Activated T-cell treated with anti-CD3 and anti-CD28 coated beads, Interleukin-2, amount 50 U/mL, for 1 hour (primary cell): Measurements from ENCODE around the gene EPB41L4A.
"Not testable (repeated sequence)": the region's sequence is repeated elsewhere in the genome, so short reads cannot be mapped to it uniquely, and the experiment has no call there.

Experiments
- DNase-seq: peaks from one replicate; pipeline ENCODE4 v3.0.0-alpha.2; 2020

Gene EPB41L4A

GRCh38 chr5:112396430-112396829 is 22.6 kb downstream of the EPB41L4A start:
- no peak for DNase-seq

DNA sequence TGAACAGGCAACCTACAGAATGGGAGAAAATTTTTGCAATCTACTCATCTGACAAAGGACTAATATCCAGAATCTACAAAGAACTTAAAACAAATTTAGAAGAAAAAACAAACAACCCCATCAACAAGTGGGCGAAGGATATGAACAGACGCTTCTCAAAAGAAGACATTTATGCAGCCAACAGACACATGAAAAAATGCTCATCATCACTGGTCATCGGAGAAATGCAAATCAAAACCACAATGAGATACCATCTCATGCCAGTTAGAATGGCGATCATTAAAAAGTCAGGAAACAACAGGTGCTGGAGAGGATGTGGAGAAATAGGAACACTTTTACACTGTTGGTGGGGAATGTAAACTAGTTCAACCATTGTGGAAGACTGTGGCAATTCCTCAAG is 23.8 kb downstream of the EPB41L4A start:
- not testable (repeated sequence) for DNase-seq

- DNase-seq, result no peak
These were observed 28.8 kb downstream of the EPB41L4A start for GRCh38 chr5:112390327-112390726.

- no peak for DNase-seq
These were observed 30.3 kb downstream of the EPB41L4A start for GRCh38 chr5:112388739-112389138.

DNA sequence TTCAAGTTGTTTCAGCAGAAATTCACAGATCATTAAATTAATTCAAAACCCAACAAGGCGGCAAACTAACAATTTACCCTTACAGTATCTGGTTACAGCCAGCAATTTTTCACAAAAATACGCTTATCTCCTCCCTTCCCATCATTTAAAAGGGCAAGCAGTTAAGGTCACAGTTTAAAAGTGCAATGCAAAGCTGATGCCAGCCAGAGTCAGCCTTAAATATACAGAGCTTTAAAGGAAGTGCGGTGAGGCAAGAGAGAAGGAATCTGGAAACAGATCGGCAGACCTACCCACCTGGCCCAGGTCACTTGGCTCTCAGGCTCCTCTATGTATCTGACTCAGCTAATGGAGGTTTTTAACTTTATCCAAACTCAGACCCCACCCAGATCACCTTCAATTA is 31.0 kb downstream of the EPB41L4A start:
- DNase-seq, result no peak

DNA sequence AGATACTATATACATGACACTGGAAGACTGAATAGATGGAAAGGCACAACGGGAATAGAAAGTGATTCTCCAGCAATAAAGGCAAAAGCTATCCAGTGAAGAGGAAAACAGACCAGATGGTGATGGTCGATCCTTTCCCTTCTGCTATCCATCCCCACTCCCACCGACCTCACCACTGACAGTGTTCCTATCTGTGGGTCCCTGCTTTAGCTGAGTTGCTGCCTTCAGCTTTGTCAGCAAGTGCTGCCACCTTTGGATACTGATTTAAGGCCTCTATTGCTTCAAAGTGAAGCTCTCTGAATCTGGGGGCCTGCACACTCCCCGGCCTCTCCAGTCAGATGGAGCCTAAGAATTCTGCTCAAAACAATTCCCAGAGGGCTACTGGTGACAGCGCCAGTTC is 32.3 kb downstream of the EPB41L4A start:
- DNase-seq, result no peak

- DNase-seq, result no peak
These were observed 33.1 kb downstream of the EPB41L4A start for GRCh38 chr5:112385969-112386368.

DNA sequence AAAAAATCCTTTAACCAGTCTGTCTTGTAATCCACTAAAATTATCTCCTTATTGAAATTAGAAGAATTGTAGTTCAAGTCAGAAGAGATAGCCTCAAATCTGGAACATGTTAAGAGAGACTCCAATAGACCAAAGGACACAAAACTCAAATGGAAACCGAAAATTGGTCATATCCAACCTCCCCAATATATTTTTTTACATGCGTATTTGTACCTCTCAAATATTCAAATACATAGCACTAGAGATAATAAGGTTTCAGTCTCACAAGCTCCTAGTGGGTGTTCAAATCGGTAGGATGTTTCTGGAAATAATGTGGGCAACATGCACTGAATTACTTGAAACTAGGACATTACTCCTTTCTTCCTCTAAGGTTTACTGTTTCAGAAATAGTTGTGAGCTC is 33.5 kb downstream of the EPB41L4A start:
- DNase-seq, result no peak

GRCh38 chr5:112384523-112384922 is 34.6 kb downstream of the EPB41L4A start:
- DNase-seq, result no peak

DNA sequence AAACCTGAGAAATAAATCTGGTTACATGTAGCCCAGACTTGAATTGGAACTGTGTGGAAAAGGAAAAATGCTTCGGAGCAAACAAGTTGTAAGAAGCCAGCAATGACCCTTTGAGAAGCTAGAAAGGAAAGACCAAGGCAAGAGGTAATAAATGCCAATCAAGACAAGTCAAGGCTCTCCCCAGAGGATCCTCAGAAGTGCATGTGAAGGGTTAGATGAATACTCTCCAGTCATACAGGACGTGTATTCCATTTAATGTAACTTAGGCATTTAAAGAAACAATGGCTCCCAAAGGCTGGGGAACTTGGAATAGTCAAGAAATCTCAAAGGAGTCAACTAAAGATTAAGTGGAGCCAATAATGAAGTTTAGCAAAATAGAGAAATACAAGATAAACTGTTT is 36.2 kb downstream of the EPB41L4A start:
- DNase-seq, result no peak

DNA sequence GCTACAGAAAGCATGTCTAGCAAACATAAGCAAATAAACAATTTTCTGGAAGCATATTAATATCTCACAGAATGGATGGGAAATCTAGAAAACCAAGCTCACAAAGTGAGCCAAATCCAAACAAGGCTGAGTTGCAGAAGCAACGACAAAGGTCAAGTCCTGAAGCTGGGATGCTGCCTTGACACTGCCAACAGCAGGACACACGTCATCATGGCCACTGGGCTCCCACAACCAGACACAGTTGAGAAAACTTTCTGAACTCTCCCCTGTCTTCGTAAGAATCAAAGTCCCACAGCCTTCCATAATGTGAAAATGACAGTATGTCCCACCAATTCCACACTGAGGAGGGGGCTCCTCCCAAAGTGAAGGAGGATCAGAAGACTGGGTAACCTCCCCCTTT is 37.6 kb downstream of the EPB41L4A start:
- no peak for DNase-seq

GRCh38 chr5:112379542-112380325 is 39.3 kb downstream of the EPB41L4A start:
- DNase-seq, result no peak

DNA sequence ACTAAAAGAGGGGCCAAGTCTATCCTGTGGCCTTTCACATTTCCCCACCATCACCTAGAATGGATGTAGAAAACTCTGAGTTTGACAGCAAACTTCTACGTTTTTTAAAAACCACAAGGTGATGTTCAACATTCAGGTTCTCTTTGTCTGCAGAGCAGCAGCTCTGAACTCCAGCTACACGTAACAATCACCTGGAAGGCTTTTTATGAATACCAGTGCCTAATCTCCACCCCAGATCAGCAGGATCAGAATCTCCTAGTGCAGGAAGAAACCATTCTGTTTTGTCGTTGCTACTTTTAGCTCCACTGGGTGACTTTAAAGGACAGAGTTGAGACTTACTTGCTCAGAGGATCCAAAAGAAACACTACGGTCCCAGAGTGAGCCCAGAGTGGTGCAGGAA is 44.3 kb downstream of the EPB41L4A start:
- DNase-seq, result no peak

GRCh38 chr5:112374356-112374755 is 44.7 kb downstream of the EPB41L4A start:
- DNase-seq, result no peak

DNA sequence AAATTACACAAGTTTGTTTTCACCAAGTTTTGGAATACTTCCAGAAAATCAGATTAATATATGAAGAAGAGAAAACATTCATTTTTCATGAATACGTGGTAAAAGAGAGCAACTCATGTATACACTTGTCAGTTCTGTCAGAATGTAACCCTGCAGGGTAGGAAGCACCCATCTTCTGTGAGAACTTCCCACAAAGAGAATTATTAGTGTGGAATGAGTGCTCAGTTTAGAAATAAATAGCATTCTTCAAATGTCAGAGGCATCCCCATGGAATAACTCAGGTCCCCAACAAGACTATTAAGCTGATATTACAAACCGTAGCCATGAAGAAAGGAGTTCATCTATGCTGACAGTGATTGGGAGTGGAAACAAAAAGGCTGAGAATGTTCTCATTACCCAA is 45.2 kb downstream of the EPB41L4A start:
- DNase-seq, result no peak

GRCh38 chr5:112372543-112372942 is 46.5 kb downstream of the EPB41L4A start:
- DNase-seq, result no peak

DNA sequence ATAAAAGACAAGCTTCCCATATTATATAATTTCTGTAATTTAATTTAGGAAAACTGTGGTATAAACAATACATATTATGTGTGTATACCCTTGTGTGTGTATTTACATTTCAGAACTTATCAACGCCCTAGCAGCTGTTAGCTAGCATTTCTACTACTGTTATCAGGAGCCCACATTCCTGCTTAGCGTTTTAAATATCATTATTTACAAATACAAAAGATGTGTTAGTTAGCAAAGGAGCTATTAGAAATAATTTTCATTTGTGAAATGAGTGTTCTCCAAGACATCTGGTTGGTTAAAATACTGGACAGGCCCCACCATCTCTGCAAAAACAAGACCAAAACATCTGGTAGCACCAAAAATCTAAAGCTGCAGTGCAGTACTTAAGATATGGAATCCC is 48.0 kb downstream of the EPB41L4A start:
- no peak for DNase-seq

DNA sequence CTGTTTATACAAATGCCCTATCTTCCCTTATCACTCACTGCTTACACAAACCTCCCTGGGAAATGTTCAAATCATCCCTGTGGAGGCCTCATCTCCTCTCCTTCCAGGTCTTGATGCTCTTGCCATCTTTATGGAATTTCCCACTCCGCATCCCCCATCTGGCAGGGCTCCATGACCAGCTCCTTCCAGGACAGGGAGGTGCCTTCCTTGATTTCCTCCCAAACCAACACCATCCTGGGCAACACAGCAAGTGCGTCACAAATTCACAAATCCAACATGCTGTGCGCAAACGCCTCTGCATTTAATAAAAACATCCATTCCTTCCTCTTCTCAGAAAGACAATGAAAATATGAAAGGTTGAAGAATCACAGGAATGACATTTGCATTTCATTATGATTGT is 51.7 kb downstream of the EPB41L4A start:
- DNase-seq, result no peak

DNA sequence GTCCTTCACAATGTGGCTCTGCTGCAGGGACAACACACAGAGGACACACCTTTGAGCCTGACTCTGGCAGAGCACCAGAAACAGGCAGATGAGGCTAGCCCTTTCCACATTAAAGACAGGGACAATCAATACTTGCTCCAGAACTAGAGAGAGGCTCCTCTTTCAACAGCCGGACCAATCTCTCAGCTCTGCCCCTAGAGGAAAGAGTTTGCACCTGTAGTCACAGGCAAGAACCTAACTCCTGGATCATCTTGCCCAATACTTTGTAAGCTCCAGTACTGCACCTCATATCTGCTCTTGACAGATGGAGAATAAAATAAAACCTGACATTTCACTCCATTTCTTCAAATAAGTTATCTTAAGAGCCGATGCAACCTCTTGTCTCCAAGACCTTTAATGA is 52.1 kb downstream of the EPB41L4A start:
- no peak for DNase-seq

GRCh38 chr5:112360740-112361139 is 58.3 kb downstream of the EPB41L4A start:
- not testable (repeated sequence) for DNase-seq

DNA sequence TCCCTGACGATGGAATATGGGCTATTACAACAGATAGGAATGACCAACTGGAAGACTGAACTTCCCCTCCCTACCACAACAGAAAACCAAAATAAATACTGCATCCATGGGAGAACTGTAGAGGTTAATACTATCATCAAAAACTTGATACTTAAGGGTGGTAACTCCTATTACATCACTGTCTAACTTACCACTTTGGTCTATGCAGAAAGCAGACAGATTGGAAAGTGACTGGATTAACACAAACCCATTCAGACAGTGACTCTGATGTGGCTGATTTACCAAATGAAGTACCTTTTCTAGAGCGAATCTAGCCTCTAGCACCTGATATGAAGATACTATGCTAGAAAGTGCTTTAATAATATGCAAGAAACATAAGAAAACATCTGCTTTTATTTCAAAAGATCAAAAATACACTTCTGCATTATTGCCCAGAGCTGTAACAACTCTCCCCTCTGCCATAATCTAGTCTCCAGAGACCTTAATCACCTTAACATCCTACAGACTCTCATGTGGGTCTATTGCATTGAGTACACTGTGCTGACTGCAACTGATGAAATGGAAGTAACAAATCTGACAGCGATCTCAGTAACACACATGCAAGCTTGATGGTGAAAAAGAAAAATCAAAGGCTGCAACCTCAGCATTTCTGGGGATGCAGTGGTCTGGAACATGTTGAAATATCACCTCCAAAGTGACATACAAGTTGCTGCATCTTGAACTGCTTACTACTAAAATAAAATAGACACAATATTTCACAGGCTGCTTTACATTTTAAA is 62.7 kb downstream of the EPB41L4A start:
- no peak for DNase-seq

DNA sequence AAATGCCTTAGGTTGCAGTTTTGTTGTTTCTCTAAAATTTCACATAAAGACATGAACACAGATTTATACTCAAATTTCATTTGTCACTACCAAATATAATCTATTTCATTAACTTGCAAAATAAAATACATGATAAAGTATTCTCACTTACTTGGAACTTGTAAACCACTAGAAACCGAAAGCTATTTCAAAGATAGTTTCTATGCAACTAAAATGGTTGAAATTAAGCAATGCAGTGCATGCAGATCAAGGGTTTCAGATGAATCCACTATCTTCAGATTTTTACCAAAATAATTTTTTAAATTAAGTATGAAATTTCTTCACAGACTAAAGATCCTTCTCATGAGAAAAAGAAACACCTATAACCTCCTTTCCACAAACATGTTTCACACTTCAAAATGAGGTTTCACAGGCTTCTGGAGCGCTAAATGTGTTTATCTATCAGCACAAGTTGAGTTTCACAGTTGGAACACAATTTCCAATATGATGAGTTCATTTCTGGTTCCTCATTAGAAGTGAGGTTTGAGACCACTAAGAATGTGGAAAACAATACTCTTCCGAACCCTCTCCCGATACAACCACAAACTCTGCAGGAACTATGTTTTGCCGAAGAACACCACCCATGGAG is 63.9 kb downstream of the EPB41L4A start:
- DNase-seq, result no peak

DNA sequence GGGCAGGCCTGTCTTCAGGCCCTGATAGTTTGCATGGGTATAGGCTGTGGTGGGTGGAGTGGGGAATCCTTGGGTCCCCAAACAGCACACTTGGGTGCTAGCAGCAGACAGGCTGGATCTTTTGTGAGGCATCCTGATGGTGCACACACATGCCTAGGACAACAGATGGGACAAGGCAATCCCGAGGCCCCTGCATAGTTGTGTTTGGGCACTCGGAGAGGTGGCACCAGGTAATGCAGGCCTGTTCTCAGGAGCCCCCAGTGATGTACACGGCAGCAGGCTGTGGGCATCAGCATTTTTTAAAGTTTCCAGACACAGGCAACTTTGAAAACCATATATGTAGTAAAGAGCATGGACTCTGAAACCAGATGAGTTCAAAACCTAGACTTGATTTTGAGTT is 65.4 kb downstream of the EPB41L4A start:
- DNase-seq, result no peak

- no peak for DNase-seq
These were observed 67.9 kb downstream of the EPB41L4A start for GRCh38 chr5:112351225-112351624.
